Liver (tissue), 3 donors: ENCODE data around the gene TBX21.

Experiments used
- CTCF ChIP-seq: fragments of 150-350 bp; IDR thresholded peaks from 2 replicates; pipeline ENCODE4 v1.5.1; 2017; ENCODE audit warnings: improper control_type of control experiment, low read depth, low read length; ENCODE audit not compliant: missing input control
- GABPA ChIP-seq, 2 donors: IDR thresholded peaks in 1 of 2; conservative IDR thresholded peaks in 1 of 2; 2 replicates each; pipeline ENCODE4 v1.6.1; 2016; ENCODE audit warnings: antibody characterized with exemption in 2 of 2, mild to moderate bottlenecking in 1 of 2, moderate library complexity in 1 of 2
- HNF4A ChIP-seq, 2 donors: conservative IDR thresholded peaks; 2 replicates each; pipeline ENCODE4 v1.6.1; 2016; ENCODE audit warnings: antibody characterized with exemption in 2 of 2, mild to moderate bottlenecking in 2 of 2
- HNF4G ChIP-seq: IDR thresholded peaks from 2 replicates; pipeline ENCODE4 v1.6.1; 2016; ENCODE audit warnings: antibody characterized with exemption
- JUND ChIP-seq, 2 donors: IDR thresholded peaks; 2 replicates each; pipeline ENCODE4 v1.6.1; 2016; ENCODE audit warnings: antibody characterized with exemption in 2 of 2
- REST ChIP-seq: IDR thresholded peaks from 2 replicates; pipeline ENCODE4 v1.6.1; 2016; ENCODE audit warnings: antibody characterized with exemption, mild to moderate bottlenecking
- SP1 ChIP-seq: IDR thresholded peaks from 2 replicates; pipeline ENCODE4 v1.6.1; 2018; ENCODE audit warnings: antibody characterized with exemption, mild to moderate bottlenecking
- donor health status: healthy.
- donor health status: healthy.

GRCh38 chr17:47739150-47739549, 6.1 kb downstream of the TBX21 start:
- TF ChIP-seq CTCF (no peak), SP1 (no peak), HNF4G (no peak), GABPA (IDR thresholded peaks at IDR 0.05 in 1 of 2, conservative IDR thresholded peaks at IDR 0.05 in 1 of 2) (no peak), REST (no peak), HNF4A (conservative IDR thresholded peaks at IDR 0.05) (no peak), JUND (IDR thresholded peaks at IDR 0.05) (no peak)
